Mesothelial cell of epicardium (in vitro differentiated cells): ENCODE data around the gene KHDC4. TPM values are rescaled to one million over a fixed set of nuclear protein-coding genes. Genes with fewer than 3 reads are reported as not detected.

Experiments used
- DNase-seq, 2 experiments: peaks; one replicate each; pipeline ENCODE4 v3.0.0; 2021; ENCODE audit warnings: low spot score in 2 of 2; ENCODE audit not compliant: unreplicated experiment in 2 of 2
- H3K27ac Mint-ChIP-seq: 2 replicates; pipeline ENCODE4 v1.8.0; 2021; ENCODE audit warnings: mixed read lengths
- H3K27me3 Mint-ChIP-seq: 2 replicates; pipeline ENCODE4 v1.8.0; 2021; ENCODE audit warnings: low read depth, mixed read lengths
- H3K36me3 Mint-ChIP-seq: 2 replicates; pipeline ENCODE4 v1.8.0; 2021; ENCODE audit warnings: mixed read lengths
- H3K4me1 Mint-ChIP-seq: 2 replicates; pipeline ENCODE4 v1.8.0; 2021; ENCODE audit warnings: mixed read lengths
- H3K4me3 Mint-ChIP-seq: 2 replicates; pipeline ENCODE4 v1.8.0; 2021; ENCODE audit warnings: mild to moderate bottlenecking, moderate library complexity, mixed read lengths
- H3K9me3 Mint-ChIP-seq: 2 replicates; pipeline ENCODE4 v1.8.0; 2021; ENCODE audit warnings: mixed read lengths
- total RNA-seq: library from RNA; stranded (reverse); gene quantifications from 3 replicates; pipeline ENCODE4 v1.2.1, GENCODE V29; 2021
- TF ChIP-seq, protein P1 (sequence below): fragments of 200-600 bp; sonication (generic); IDR thresholded peaks from one replicate; pipeline ENCODE4 v1.5.0; 2021; ENCODE audit warnings: antibody characterized with exemption; ENCODE audit not compliant: unreplicated experiment

KHDC4 gene
- total RNA-seq, 1 donor from 2014 or later, result 70.1 TPM

GRCh38 chr1:155954645-155955044 is 20.4 kb upstream of the KHDC4 start:
- no peaks in the 10 kb centered on the region for H3K9me3 Mint-ChIP-seq
- no peak overlapping the region for H3K27ac Mint-ChIP-seq
- H3K27me3 Mint-ChIP-seq, result no peaks in the 10 kb centered on the region
- DNase-seq, result no peak
- H3K36me3 Mint-ChIP-seq, result peaks cover 51% of the 10 kb centered on the region
- no peaks in the 10 kb centered on the region for H3K4me1 Mint-ChIP-seq
- H3K4me3 Mint-ChIP-seq, result no peak overlapping the region
- TF ChIP-seq, protein P1, sequence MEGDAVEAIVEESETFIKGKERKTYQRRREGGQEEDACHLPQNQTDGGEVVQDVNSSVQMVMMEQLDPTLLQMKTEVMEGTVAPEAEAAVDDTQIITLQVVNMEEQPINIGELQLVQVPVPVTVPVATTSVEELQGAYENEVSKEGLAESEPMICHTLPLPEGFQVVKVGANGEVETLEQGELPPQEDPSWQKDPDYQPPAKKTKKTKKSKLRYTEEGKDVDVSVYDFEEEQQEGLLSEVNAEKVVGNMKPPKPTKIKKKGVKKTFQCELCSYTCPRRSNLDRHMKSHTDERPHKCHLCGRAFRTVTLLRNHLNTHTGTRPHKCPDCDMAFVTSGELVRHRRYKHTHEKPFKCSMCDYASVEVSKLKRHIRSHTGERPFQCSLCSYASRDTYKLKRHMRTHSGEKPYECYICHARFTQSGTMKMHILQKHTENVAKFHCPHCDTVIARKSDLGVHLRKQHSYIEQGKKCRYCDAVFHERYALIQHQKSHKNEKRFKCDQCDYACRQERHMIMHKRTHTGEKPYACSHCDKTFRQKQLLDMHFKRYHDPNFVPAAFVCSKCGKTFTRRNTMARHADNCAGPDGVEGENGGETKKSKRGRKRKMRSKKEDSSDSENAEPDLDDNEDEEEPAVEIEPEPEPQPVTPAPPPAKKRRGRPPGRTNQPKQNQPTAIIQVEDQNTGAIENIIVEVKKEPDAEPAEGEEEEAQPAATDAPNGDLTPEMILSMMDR, result no peak

DNA sequence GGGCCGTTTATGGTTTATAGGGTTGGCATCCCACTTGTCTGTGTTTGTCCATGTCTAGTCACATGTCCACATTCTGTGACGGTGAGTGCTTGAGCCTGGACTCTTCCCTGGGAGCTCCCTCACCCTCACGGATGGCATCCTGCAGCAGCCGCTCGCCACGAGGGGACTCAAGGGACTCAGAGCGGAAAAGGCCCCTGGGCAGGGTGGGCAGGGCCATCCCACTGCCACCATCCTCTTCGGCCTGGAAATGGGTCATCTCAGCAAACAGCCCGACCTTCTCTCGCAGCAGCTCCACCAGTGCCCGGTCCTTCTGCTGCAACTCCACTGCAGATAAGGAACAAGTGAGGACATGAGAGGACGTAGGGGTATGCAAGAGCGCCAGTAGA is 18.3 kb upstream of the KHDC4 start:
- no peaks in the 10 kb centered on the region for H3K9me3 Mint-ChIP-seq
- H3K27ac Mint-ChIP-seq, result no peak overlapping the region
- no peaks in the 10 kb centered on the region for H3K4me1 Mint-ChIP-seq
- peaks cover 44% of the 10 kb centered on the region for H3K36me3 Mint-ChIP-seq
- no peak overlapping the region for H3K4me3 Mint-ChIP-seq
- TF ChIP-seq, protein P1, result no peak
- no peaks in the 10 kb centered on the region for H3K27me3 Mint-ChIP-seq
- no peak for DNase-seq

DNA sequence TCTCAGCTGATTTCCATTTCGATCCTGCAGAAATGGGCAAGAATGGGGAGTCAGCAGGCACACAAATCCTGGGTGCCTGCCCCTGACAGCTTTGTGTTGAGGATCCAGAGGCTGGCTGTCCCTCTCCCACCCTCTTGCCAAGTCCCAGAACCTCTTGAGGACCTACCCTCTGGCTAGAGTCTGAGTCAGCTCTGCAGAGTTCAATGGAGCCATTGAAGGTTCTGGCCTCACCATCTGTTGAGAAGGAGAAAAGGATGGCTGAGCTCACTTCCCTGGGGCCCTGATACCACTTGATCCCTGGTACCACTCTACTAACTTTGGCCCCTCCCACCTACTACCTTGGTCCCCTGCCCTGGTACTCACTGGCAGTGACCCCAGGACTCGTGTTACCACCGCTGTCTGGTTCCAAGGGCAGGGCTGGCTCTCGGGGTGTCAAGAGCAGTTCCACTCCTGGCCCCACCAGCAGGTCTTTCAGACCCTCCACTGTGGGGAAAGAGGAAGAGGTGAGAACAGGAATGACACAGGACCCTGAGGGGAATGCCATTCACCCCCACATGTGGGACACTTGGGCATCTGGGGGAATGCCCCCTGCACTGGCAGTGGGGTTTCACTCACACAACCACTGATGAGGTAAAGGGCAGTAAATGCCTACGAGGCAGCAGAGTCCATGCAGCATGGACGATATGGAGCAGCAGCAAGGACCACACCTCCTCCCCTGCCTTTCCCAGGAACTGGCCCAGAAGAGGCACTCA is 17.7 kb upstream of the KHDC4 start:
- no peak overlapping the region for H3K4me3 Mint-ChIP-seq
- H3K27me3 Mint-ChIP-seq, result no peaks in the 10 kb centered on the region
- TF ChIP-seq, protein P1, result no peak
- H3K4me1 Mint-ChIP-seq, result no peaks in the 10 kb centered on the region
- no peak for DNase-seq
- H3K9me3 Mint-ChIP-seq, result no peaks in the 10 kb centered on the region
- H3K27ac Mint-ChIP-seq, result no peak overlapping the region
- H3K36me3 Mint-ChIP-seq, result peaks cover 41% of the 10 kb centered on the region

- H3K9me3 Mint-ChIP-seq, result no peaks in the 10 kb centered on the region
- no peak overlapping the region for H3K27ac Mint-ChIP-seq
- peaks cover 45% of the 10 kb centered on the region for H3K36me3 Mint-ChIP-seq
- H3K4me1 Mint-ChIP-seq, result no peaks in the 10 kb centered on the region
- no peaks in the 10 kb centered on the region for H3K27me3 Mint-ChIP-seq
- TF ChIP-seq, protein P1, result no peak
- H3K4me3 Mint-ChIP-seq, result no peak overlapping the region
- no peak for DNase-seq
These were observed 16.6 kb upstream of the KHDC4 start for GRCh38 chr1:155950829-155951228.

DNA sequence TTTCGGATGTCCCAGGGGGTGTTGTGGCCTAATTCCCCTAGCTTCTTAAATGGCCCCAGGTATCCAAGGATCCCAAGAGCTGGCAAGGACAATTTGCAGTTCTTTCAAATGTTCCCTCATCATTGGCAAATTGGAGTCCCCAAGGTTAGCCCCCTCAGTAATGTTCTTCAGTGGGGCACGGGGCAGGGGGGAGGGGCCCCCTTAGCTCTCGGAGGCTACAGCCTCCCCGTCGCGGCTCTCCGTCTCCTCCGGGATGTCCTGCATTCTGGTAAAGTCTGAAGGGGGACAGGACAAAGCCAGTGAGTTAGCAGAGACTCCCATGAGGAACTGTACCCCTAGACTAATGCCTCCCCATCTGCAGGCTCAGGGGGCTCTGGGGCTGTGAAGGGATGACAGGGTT is 13.5 kb upstream of the KHDC4 start:
- DNase-seq, result no peak
- peaks cover 30% of the 10 kb centered on the region for H3K36me3 Mint-ChIP-seq
- TF ChIP-seq, protein P1, result no peak
- H3K27me3 Mint-ChIP-seq, result no peaks in the 10 kb centered on the region
- no peaks in the 10 kb centered on the region for H3K9me3 Mint-ChIP-seq
- H3K4me3 Mint-ChIP-seq, result no peak overlapping the region
- peaks cover 4% of the 10 kb centered on the region for H3K4me1 Mint-ChIP-seq
- H3K27ac Mint-ChIP-seq, result no peak overlapping the region
